Parietal lobe (tissue), 1 donor: ENCODE results near the gene MAGEB2. TPM values are rescaled to one million over a fixed set of nuclear protein-coding genes. Genes with fewer than 3 reads are reported as not detected.

ENCODE experiments used
- total RNA-seq: library from RNA; depleted of rRNA; stranded (reverse); fragments of >200 nt; gene quantifications from one replicate; pipeline ENCODE4 v1.2.3, GENCODE V29; 2014

MAGEB2 gene
- not detected for total RNA-seq

GRCh38 chrX:30215357-30215843, at the start of gene MAGEB2:
Gene MAGEB2, plus strand, starts transcription at chrX:30215563. Its CDS starts 3,018 bp downstream, at chrX:30218581.

DNA sequence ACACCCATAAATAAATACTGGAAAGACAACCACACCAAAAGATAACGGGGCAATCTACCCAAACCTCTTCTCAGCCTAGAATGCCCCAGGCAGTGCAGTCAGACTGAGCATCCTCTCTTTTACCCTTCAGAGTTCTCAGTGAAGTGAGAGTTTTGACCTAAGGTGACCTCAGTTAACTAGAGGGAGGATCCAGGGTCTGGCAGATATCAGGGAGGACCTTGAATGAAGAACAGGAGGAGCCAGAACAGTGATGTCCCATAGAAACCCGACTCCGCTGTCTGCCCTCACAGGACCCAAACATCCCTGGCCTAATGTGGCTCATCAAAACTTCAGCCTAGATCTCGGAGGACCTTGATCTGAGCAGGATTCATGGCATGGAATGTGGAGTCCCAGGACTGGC, 15.0 kb downstream of the MAGEB2 start, which contains the start of gene MAGEB3:
TSS of gene MAGEB3 (plus strand) at position 263 of the 400 bp plus-strand sequence. CDS start 5,268 bp downstream, outside the sequence.

GRCh38 chrX:30241724-30242415, 26.5 kb downstream of the MAGEB2 start, which contains the start of gene MAGEB4:
Gene MAGEB4, plus strand, starts transcription at chrX:30242000. Its CDS starts 136 bp downstream, at chrX:30242136.

GRCh38 chrX:30246769-30247489, 31.6 kb downstream of the MAGEB2 start, which contains the start of gene MAGEB1:
Gene MAGEB1, plus strand, starts transcription at chrX:30247146. Its CDS starts 3,348 bp downstream, at chrX:30250494.

Other genes with a start within 250 kb of the MAGEB2 start
- not detected for gene MAGEB3, start 15.1 kb downstream of the MAGEB2 start, total RNA-seq
- gene MAGEB4, start 26.4 kb downstream of the MAGEB2 start, total RNA-seq: not detected
- gene MAGEB1, start 31.6 kb downstream of the MAGEB2 start, total RNA-seq: not detected
- gene NR0B1, start 93.8 kb downstream of the MAGEB2 start, total RNA-seq: 0.31 TPM